HepG2 (cell line): ENCODE results near the gene GDI1. TPM values are rescaled to one million over a fixed set of nuclear protein-coding genes. Genes with fewer than 3 reads are reported as not detected.

Experiments used
- BCLAF1 ChIP-seq: fragments of 450-650 bp; IDR thresholded peaks from 2 replicates; pipeline ENCODE4 v1.6.1; 2017; ENCODE audit warnings: mild to moderate bottlenecking
- FIP1L1 ChIP-seq: fragments of 200-400 bp; formaldehyde crosslinking; IDR thresholded peaks from 2 replicates; pipeline ENCODE4 v1.6.1; 2018; ENCODE audit warnings: low read depth, mild to moderate bottlenecking, low read length, moderate library complexity, borderline replicate concordance; ENCODE audit not compliant: insufficient read depth
- HOXA9 ChIP-seq: sonication (generic); formaldehyde crosslinking; IDR thresholded peaks from 2 replicates; pipeline ENCODE4 v1.8.1; 2022; ENCODE audit warnings: missing genetic modification reagents, mild to moderate bottlenecking, moderate library complexity, borderline replicate concordance
- ISL2 ChIP-seq: sonication (generic); formaldehyde crosslinking; IDR thresholded peaks from 2 replicates; pipeline ENCODE4 v1.5.0; 2020; ENCODE audit warnings: missing genetic modification reagents
- KDM5B ChIP-seq: sonication (generic); formaldehyde crosslinking; IDR thresholded peaks from 2 replicates; pipeline ENCODE4 v1.4.0; 2020; ENCODE audit warnings: missing genetic modification reagents, mild to moderate bottlenecking, borderline replicate concordance
- KLF12 ChIP-seq: sonication (generic); formaldehyde crosslinking; IDR thresholded peaks from 2 replicates; pipeline ENCODE4 v1.4.0; 2020; ENCODE audit warnings: missing genetic modification reagents, borderline replicate concordance
- NKX3-1 ChIP-seq: sonication (generic); formaldehyde crosslinking; IDR thresholded peaks from 2 replicates; pipeline ENCODE4 v1.5.0; 2020; ENCODE audit warnings: missing genetic modification reagents
- NR2C2 ChIP-seq: sonication (generic); formaldehyde crosslinking; IDR thresholded peaks from 2 replicates; pipeline ENCODE4 v1.4.0; 2020; ENCODE audit warnings: missing genetic modification reagents, mild to moderate bottlenecking, moderate library complexity, borderline replicate concordance
- ZBTB44 ChIP-seq: sonication (generic); formaldehyde crosslinking; IDR thresholded peaks from 2 replicates; pipeline ENCODE4 v1.4.0; 2020; ENCODE audit warnings: missing genetic modification reagents
- ZNF160 ChIP-seq: sonication (generic); formaldehyde crosslinking; IDR thresholded peaks from 2 replicates; pipeline ENCODE4 v1.8.0; 2022; ENCODE audit warnings: mild to moderate bottlenecking, inconsistent platforms, missing genetic modification reagents
- ZNF260 ChIP-seq: sonication (generic); formaldehyde crosslinking; IDR thresholded peaks from 2 replicates; pipeline ENCODE4 v1.4.0; 2020; ENCODE audit warnings: missing genetic modification reagents, low read depth, mild to moderate bottlenecking, borderline replicate concordance
- ZNF44 ChIP-seq: sonication (generic); formaldehyde crosslinking; IDR thresholded peaks from 2 replicates; pipeline ENCODE4 v1.5.1; 2020; ENCODE audit warnings: mild to moderate bottlenecking, missing genetic modification reagents
- ZNF451 ChIP-seq: sonication (generic); formaldehyde crosslinking; IDR thresholded peaks from 2 replicates; pipeline ENCODE4 v1.5.0; 2020; ENCODE audit warnings: mild to moderate bottlenecking, missing genetic modification reagents
- ZNF510 ChIP-seq: sonication (generic); formaldehyde crosslinking; IDR thresholded peaks from 2 replicates; pipeline ENCODE4 v1.4.0; 2020; ENCODE audit warnings: low read depth, mild to moderate bottlenecking, missing genetic modification reagents
- ZNF772 ChIP-seq: sonication (generic); formaldehyde crosslinking; IDR thresholded peaks from 2 replicates; pipeline ENCODE4 v1.5.0; 2020; ENCODE audit warnings: mild to moderate bottlenecking, missing genetic modification reagents
- polyA plus RNA-seq, 8 experiments: library from polyadenylated mRNA; depleted of rRNA in 3 of 8; stranded (reverse) in 7 of 8; unstranded in 1 of 8; fragments of >200 nt; fragmentation: Illumina TruSeq in 4 of 8; extraction: Trizol in 4 of 8; gene quantifications; 2 replicates each; pipeline versions ENCODE4 v1.2.1 to v1.2.3, GENCODE V29; 2011 to 2016; ENCODE audit warnings: low read depth in 4 of 8, missing spikeins in 1 of 8, mixed read lengths in 1 of 8; ENCODE audit not compliant: insufficient read depth in 1 of 8
- total RNA-seq, 5 experiments: library from RNA; depleted of rRNA; stranded (reverse); fragments of >200 nt; fragmentation: Illumina TruSeq; extraction: Trizol; gene quantifications; 2 replicates each; pipeline ENCODE4 v1.2.3, GENCODE V29; 2016; ENCODE audit warnings: low read depth in 1 of 5
- TF ChIP-seq, protein P1 (sequence below), 2 experiments: sonication (generic) in 1 of 2; formaldehyde crosslinking in 1 of 2; IDR thresholded peaks; 2 replicates each; pipeline versions ENCODE4 v1.4.0 to v1.6.1; 2018 to 2020; ENCODE audit warnings: missing genetic modification reagents in 2 of 2, borderline replicate concordance in 1 of 2, low read depth in 1 of 2, mild to moderate bottlenecking in 1 of 2, missing biosample characterization in 1 of 2
- TF ChIP-seq, protein P2 (sequence below): sonication (generic); formaldehyde crosslinking; IDR thresholded peaks from 2 replicates; pipeline ENCODE4 v1.5.0; 2020; ENCODE audit warnings: missing genetic modification reagents
- TF ChIP-seq, protein P3 (sequence below): sonication (generic); formaldehyde crosslinking; IDR thresholded peaks from 2 replicates; pipeline ENCODE4 v1.4.0; 2020; ENCODE audit warnings: missing genetic modification reagents

GDI1 gene
- total and polyA plus RNA-seq, 2 of the 13 experiments (the other 11 are each of a cell fraction or from before 2014, with no cell fraction given): 17.4 to 105 TPM

DNA sequence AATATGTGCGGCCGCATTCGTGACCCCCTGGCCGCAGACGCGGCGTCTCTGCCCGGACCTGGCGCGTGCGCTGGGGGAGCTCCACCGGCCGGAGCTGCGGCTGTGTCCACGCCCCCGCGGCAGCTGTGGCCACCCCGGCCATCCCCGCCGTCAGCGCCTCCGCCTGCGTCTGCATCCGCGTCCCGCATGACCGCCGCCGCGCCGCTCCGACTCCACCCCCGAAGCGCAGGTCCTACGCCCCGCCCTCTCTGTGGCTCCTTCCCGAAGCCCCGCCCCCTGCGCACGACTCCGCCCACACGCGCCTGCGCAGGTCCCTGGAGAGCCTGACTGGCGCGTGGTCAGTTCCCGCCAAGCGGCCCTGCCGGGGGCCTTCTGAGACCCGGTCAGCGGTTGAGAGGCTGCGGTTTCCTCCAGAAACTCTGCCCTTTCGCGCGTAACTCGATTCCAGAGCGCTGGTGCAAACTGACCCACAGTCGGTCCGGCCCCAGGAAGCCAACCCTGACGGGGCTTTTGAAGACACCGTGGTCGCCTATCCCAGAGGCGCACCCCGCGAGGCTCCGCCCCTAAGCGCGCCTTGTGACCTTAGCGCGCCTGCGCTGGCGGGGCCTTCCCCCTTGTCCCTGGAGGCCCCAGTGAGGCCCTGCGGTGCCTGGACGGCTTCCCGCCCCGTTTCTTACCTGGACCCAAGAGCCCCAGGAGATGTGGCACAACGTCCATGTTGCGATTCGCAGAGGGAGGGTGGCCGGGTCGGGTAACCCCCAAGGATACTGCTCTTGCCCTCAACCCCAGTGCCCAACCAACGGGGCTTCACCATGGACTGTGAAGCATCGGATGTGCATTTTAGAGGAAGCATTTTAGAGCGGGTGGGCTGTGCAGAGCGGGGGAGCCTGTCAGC is 42.0 kb downstream of the GDI1 start, which contains the start of gene LAGE3 (continued):
- TF ChIP-seq KDM5B (peak; percentile 85; the same call in 1 of the 2 replicates), KLF12 (CRISPR knock-in tag) (0 out of 2 replicates have a peak, but pooled peaks have one; percentile 40), FIP1L1 (peak; percentile 75; the same call in 1 of the 2 replicates), HOXA9 (no peak), ZNF160 (peak; percentile 39; the same call in 1 of the 2 replicates), ZNF44 (CRISPR knock-in tag) (no peak), ZNF260 (CRISPR knock-in tag) (no peak), NR2C2 (CRISPR knock-in tag) (0 out of 2 replicates have a peak, but pooled peaks have one; percentile 26), NKX3-1 (CRISPR knock-in tag) (peak; percentile 66; the same call in 1 of the 2 replicates), ZBTB44 (no peak), ZNF451 (CRISPR knock-in tag) (0 out of 2 replicates have a peak, but pooled peaks have one; percentile 33), ZNF510 (CRISPR knock-in tag) (0 out of 2 replicates have a peak, but pooled peaks have one; percentile 45), BCLAF1 (no peak), ISL2 (CRISPR knock-in tag) (no peak), ZNF772 (CRISPR knock-in tag) (peak; percentile 74; the same call in 1 of the 2 replicates)
- TF ChIP-seq, protein P1, sequence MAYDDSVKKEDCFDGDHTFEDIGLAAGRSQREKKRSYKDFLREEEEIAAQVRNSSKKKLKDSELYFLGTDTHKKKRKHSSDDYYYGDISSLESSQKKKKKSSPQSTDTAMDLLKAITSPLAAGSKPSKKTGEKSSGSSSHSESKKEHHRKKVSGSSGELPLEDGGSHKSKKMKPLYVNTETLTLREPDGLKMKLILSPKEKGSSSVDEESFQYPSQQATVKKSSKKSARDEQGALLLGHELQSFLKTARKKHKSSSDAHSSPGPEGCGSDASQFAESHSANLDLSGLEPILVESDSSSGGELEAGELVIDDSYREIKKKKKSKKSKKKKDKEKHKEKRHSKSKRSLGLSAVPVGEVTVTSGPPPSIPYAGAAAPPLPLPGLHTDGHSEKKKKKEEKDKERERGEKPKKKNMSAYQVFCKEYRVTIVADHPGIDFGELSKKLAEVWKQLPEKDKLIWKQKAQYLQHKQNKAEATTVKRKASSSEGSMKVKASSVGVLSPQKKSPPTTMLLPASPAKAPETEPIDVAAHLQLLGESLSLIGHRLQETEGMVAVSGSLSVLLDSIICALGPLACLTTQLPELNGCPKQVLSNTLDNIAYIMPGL (CRISPR knock-in tag; IDR thresholded peaks at IDR 0.05; ENCODE audit: borderline replicate concordance in 1 of 2, low read depth in 1 of 2): 0 out of 4 replicates have a peak, but pooled peaks of 1 of the 2 experiments have one; percentile 24
- TF ChIP-seq, protein P2, sequence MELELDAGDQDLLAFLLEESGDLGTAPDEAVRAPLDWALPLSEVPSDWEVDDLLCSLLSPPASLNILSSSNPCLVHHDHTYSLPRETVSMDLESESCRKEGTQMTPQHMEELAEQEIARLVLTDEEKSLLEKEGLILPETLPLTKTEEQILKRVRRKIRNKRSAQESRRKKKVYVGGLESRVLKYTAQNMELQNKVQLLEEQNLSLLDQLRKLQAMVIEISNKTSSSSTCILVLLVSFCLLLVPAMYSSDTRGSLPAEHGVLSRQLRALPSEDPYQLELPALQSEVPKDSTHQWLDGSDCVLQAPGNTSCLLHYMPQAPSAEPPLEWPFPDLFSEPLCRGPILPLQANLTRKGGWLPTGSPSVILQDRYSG (CRISPR knock-in tag): 0 out of 2 replicates have a peak, but pooled peaks have one; percentile 41
- TF ChIP-seq, protein P3, sequence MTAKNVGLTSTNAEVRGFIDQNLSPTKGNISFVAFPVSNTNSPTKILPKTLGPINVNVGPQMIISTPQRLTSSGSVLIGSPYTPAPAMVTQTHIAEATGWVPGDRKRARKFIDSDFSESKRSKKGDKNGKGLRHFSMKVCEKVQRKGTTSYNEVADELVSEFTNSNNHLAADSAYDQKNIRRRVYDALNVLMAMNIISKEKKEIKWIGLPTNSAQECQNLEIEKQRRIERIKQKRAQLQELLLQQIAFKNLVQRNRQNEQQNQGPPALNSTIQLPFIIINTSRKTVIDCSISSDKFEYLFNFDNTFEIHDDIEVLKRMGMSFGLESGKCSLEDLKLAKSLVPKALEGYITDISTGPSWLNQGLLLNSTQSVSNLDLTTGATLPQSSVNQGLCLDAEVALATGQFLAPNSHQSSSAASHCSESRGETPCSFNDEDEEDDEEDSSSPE (CRISPR knock-in tag): peak; percentile 97
